Body of pancreas (tissue), 4 donors: Measurements from ENCODE around the gene PIGS.

Source experiments
- CTCF ChIP-seq, 7 experiments: fragments of 450-650 bp in 4 of 7; fragments of 200-600 bp in 3 of 7; sonication (generic) in 3 of 7; IDR thresholded peaks; one replicate each; pipeline ENCODE4 v1.5.1; 2016 to 2019; ENCODE audit warnings: antibody characterized with exemption in 7 of 7
- POLR2A ChIP-seq, 3 donors: fragments of 450-650 bp; IDR thresholded peaks; one replicate each; pipeline ENCODE4 v1.6.1; 2016; ENCODE audit warnings: antibody characterized with exemption in 3 of 3, mild to moderate bottlenecking in 2 of 3

GRCh38 chr17:28533091-28533807, 38.1 kb downstream of the PIGS start:
- TF ChIP-seq CTCF (IDR thresholded peaks at IDR 0.05) = no peak
- no peak for TF ChIP-seq POLR2A (IDR thresholded peaks at IDR 0.05)
